ENCODE data around the gene CHN1.

The CHN1 gene

GRCh38 chr2:174840436-174840835 lies 164.7 kb downstream of the CHN1 start:
- TF ChIP-seq POLR2AphosphoS5 (IDR thresholded peaks at IDR 0.05; ENCODE audit: low read depth, low read length) (no peak), REST (IDR thresholded peaks at IDR 0.05; ENCODE audit: insufficient read depth in 1 of 2, low read depth in 2 of 2, low read length in 2 of 2) (no peak), FOXP2 (optimal IDR thresholded peaks at IDR 0.05; ENCODE audit: borderline replicate concordance, extremely low read depth, extremely low read length, insufficient read depth) (no peak), TAF1 (IDR thresholded peaks at IDR 0.05; ENCODE audit: borderline replicate concordance, insufficient read depth, low read length) (no peak), SIN3A (IDR thresholded peaks at IDR 0.05; ENCODE audit: borderline replicate concordance, insufficient read depth, low read length) (no peak)

GRCh38 chr2:174839662-174840061 lies 165.5 kb downstream of the CHN1 start:
- TF ChIP-seq REST (IDR thresholded peaks at IDR 0.05; ENCODE audit: insufficient read depth in 1 of 2, low read depth in 2 of 2, low read length in 2 of 2) (no peak), FOXP2 (optimal IDR thresholded peaks at IDR 0.05; ENCODE audit: borderline replicate concordance, extremely low read depth, extremely low read length, insufficient read depth) (no peak), SIN3A (IDR thresholded peaks at IDR 0.05; ENCODE audit: borderline replicate concordance, insufficient read depth, low read length) (no peak), TAF1 (IDR thresholded peaks at IDR 0.05; ENCODE audit: borderline replicate concordance, insufficient read depth, low read length) (no peak), POLR2AphosphoS5 (IDR thresholded peaks at IDR 0.05; ENCODE audit: low read depth, low read length) (no peak)

GRCh38 chr2:174836995-174837390 lies 168.2 kb downstream of the CHN1 start:
- TF ChIP-seq TAF1 (IDR thresholded peaks at IDR 0.05; ENCODE audit: borderline replicate concordance, insufficient read depth, low read length) (no peak), SIN3A (IDR thresholded peaks at IDR 0.05; ENCODE audit: borderline replicate concordance, insufficient read depth, low read length) (no peak), REST (IDR thresholded peaks at IDR 0.05; ENCODE audit: insufficient read depth in 1 of 2, low read depth in 2 of 2, low read length in 2 of 2) (no peak), FOXP2 (optimal IDR thresholded peaks at IDR 0.05; ENCODE audit: borderline replicate concordance, extremely low read depth, extremely low read length, insufficient read depth) (no peak), POLR2AphosphoS5 (IDR thresholded peaks at IDR 0.05; ENCODE audit: low read depth, low read length) (no peak)

- no peak for TF ChIP-seq REST (IDR thresholded peaks at IDR 0.05; ENCODE audit: insufficient read depth in 1 of 2, low read depth in 2 of 2, low read length in 2 of 2)
- TF ChIP-seq TAF1 (IDR thresholded peaks at IDR 0.05; ENCODE audit: borderline replicate concordance, insufficient read depth, low read length), result no peak
- no peak for TF ChIP-seq SIN3A (IDR thresholded peaks at IDR 0.05; ENCODE audit: borderline replicate concordance, insufficient read depth, low read length)
- TF ChIP-seq FOXP2 (optimal IDR thresholded peaks at IDR 0.05; ENCODE audit: borderline replicate concordance, extremely low read depth, extremely low read length, insufficient read depth), result no peak
- no peak for TF ChIP-seq POLR2AphosphoS5 (IDR thresholded peaks at IDR 0.05; ENCODE audit: low read depth, low read length)
These were observed 168.7 kb downstream of the CHN1 start for GRCh38 chr2:174836377-174836994.
